ENCODE results near the gene TNS4.

DNA sequence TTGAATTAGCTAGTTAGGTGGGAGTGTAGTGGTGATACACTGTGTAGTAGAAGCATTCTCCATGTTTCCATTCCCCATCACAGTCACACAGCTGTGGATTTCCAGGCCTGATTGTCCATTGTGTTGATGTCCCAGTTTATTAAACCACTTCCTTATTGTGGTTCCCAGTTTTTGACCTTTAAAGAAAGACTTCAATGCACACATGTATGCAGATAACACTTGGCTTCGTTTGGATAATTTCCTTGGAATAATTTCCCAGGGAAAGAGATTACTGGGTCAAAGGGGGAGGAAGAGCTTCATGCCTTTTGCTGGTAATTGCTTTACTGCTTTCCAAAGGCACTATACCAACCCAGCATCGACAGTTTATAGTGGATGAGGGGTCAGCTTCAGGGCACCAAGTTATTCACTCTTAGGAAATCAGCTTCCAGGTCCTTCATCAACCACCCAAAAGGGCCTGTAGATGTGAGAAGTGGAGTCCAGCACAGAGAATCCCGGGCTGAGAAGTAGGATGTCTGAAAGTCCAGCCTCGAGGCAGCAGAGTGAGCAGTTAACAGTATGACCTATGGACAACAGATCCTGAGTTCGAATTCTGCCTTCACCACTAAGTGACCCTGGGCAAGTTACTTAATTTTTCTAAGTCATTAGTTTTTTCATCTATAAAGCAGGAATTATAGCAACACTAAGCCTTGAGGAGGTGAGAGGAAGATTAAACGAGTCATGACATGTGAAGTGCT lies 31.3 kb upstream of the TNS4 start:
- TF ChIP-seq POLR2A (IDR thresholded peaks at IDR 0.05): no peak
- TF ChIP-seq, protein P1, sequence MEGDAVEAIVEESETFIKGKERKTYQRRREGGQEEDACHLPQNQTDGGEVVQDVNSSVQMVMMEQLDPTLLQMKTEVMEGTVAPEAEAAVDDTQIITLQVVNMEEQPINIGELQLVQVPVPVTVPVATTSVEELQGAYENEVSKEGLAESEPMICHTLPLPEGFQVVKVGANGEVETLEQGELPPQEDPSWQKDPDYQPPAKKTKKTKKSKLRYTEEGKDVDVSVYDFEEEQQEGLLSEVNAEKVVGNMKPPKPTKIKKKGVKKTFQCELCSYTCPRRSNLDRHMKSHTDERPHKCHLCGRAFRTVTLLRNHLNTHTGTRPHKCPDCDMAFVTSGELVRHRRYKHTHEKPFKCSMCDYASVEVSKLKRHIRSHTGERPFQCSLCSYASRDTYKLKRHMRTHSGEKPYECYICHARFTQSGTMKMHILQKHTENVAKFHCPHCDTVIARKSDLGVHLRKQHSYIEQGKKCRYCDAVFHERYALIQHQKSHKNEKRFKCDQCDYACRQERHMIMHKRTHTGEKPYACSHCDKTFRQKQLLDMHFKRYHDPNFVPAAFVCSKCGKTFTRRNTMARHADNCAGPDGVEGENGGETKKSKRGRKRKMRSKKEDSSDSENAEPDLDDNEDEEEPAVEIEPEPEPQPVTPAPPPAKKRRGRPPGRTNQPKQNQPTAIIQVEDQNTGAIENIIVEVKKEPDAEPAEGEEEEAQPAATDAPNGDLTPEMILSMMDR (IDR thresholded peaks at IDR 0.05): no peak
- TF ChIP-seq POLR2AphosphoS5 (IDR thresholded peaks at IDR 0.05): no peak

All from suprapubic skin (tissue), 4 donors.